SK-N-SH (cell line): ENCODE measurements around the gene KIF1C. TPM values are rescaled to one million over a fixed set of nuclear protein-coding genes. Genes with fewer than 3 reads are reported as not detected.
A peak's percentile ranks its signal among the peaks of the same experiment; 100 is the strongest.

Experiments used
- CTCF ChIA-PET: fragments of 300-600, 350-600 bp; formaldehyde crosslinking; extraction: SDS; loops from one replicate; lab custom pipeline; 2021; lab: Yijun Ruan, JAX
- POLR2A ChIA-PET: fragments of 350-600 bp; sonication (Branson Sonifier 250); formaldehyde crosslinking; extraction: SDS; loops from one replicate; lab custom pipeline; 2020; ENCODE audit warnings: antibody characterized with exemption, inconsistent platforms; lab: Yijun Ruan, JAX
- DNase-seq: peaks from one replicate; pipeline ENCODE4 v3.0.0; 2012
- H2AFZ ChIP-seq: fragments of 200-600 bp; sonication (generic); 2 replicates; pipeline ENCODE4 v1.8.1; 2016; ENCODE audit warnings: antibody characterized with exemption, mild to moderate bottlenecking, low read depth
- H3F3A ChIP-seq: fragments of 200-600 bp; sonication (generic); replicated peaks from 2 replicates; pipeline ENCODE3; 2016; ENCODE audit warnings: antibody characterized with exemption, mild to moderate bottlenecking; ENCODE audit not compliant: insufficient read depth
- H3K27ac ChIP-seq, 2 experiments: fragments of 200-500 bp in 1 of 2; fragments of 200-600 bp in 1 of 2; sonication (Bioruptor generic) in 1 of 2; sonication (generic), shearing (Covaris generic) in 1 of 2; 2 replicates each; pipeline versions ENCODE4 v1.5.1 to v1.6.1; 2014 to 2016; ENCODE audit warnings: low read depth in 2 of 2, inconsistent platforms in 1 of 2, low read length in 1 of 2, mild to moderate bottlenecking in 1 of 2, mixed read lengths in 1 of 2
- H3K27me3 ChIP-seq: fragments of 200-600 bp; sonication (generic), shearing (Covaris generic); 2 replicates; pipeline ENCODE4 v1.6.1; 2016; ENCODE audit warnings: mixed run types; ENCODE audit not compliant: insufficient read depth
- H3K36me3 ChIP-seq, 2 experiments: fragments of 200-500 bp in 1 of 2; fragments of 200-600 bp in 1 of 2; sonication (Bioruptor generic) in 1 of 2; sonication (generic) in 1 of 2; replicated peaks in 1 of 2; 2 replicates each; pipeline versions ENCODE3 to v1.5.1; 2014 to 2016; ENCODE audit warnings: low read length in 1 of 2, mild to moderate bottlenecking in 1 of 2; ENCODE audit not compliant: insufficient read depth in 2 of 2, control insufficient read depth in 1 of 2
- H3K4me1 ChIP-seq, 2 experiments: fragments of 200-500 bp in 1 of 2; fragments of 200-600 bp in 1 of 2; sonication (Bioruptor generic) in 1 of 2; sonication (generic), shearing (Covaris generic) in 1 of 2; 2 replicates each; pipeline versions ENCODE4 v1.5.1 to v1.6.1; 2014 to 2016; ENCODE audit warnings: low read depth in 1 of 2, low read length in 1 of 2, mixed run types in 1 of 2; ENCODE audit not compliant: insufficient read depth in 2 of 2, control insufficient read depth in 1 of 2
- H3K4me2 ChIP-seq: fragments of 200-600 bp; sonication (generic), shearing (Covaris generic); 2 replicates; pipeline ENCODE4 v1.6.1; 2017; ENCODE audit warnings: mixed run types
- H3K4me3 ChIP-seq, 2 experiments: fragments of 200-500 bp in 1 of 2; fragments of 200-600 bp in 1 of 2; sonication (Bioruptor generic) in 1 of 2; sonication (generic), shearing (Covaris generic) in 1 of 2; 2 replicates each; pipeline versions ENCODE4 v1.5.1 to v1.8.1; 2014 to 2016; ENCODE audit warnings: low read depth in 2 of 2, inconsistent platforms in 1 of 2, low read length in 1 of 2, mild to moderate bottlenecking in 1 of 2, mixed read lengths in 1 of 2, moderate library complexity in 1 of 2
- H3K79me2 ChIP-seq: fragments of 200-600 bp; sonication (generic); 2 replicates; pipeline ENCODE4 v1.8.1; 2017; ENCODE audit warnings: mild to moderate bottlenecking; ENCODE audit not compliant: insufficient read depth
- H3K9ac ChIP-seq: fragments of 200-600 bp; sonication (generic); 2 replicates; pipeline ENCODE4 v1.6.1; 2017; ENCODE audit warnings: mixed run types
- H3K9me2 ChIP-seq: fragments of 200-600 bp; sonication (generic); 2 replicates; pipeline ENCODE4 v1.6.1; 2017; ENCODE audit warnings: mixed run types
- H3K9me3 ChIP-seq: fragments of 200-600 bp; sonication (generic); 2 replicates; pipeline ENCODE4 v1.6.1; 2017; ENCODE audit warnings: mixed run types, mild to moderate bottlenecking, moderate library complexity
- H4K20me1 ChIP-seq: fragments of 200-600 bp; sonication (generic); 2 replicates; pipeline ENCODE4 v1.6.1; 2017; ENCODE audit warnings: mild to moderate bottlenecking, mixed run types; ENCODE audit not compliant: insufficient read depth
- FOSL2 ChIP-seq: IDR thresholded peaks from 2 replicates; pipeline ENCODE4 v1.4.0; 2012; ENCODE audit warnings: low read depth, mild to moderate bottlenecking, moderate library complexity, borderline replicate concordance
- FOXJ3 ChIP-seq: sonication (generic); formaldehyde crosslinking; IDR thresholded peaks from 2 replicates; pipeline ENCODE4 v1.5.1; 2020; ENCODE audit warnings: mild to moderate bottlenecking, missing genetic modification reagents
- GABPA ChIP-seq: IDR thresholded peaks from 2 replicates; pipeline ENCODE4 v1.4.0; 2012; ENCODE audit warnings: low read depth, mild to moderate bottlenecking
- IRF3 ChIP-seq: fragments of 150-350 bp; IDR thresholded peaks from 2 replicates; pipeline ENCODE4 v1.6.1; 2016; ENCODE audit warnings: mild to moderate bottlenecking, low read depth, low read length
- JUND ChIP-seq: IDR thresholded peaks from 2 replicates; pipeline ENCODE4 v1.4.0; 2012
- MAX ChIP-seq: IDR thresholded peaks from 2 replicates; pipeline ENCODE4 v1.4.0; 2012; ENCODE audit warnings: low read depth
- MXI1 ChIP-seq: IDR thresholded peaks from 2 replicates; pipeline ENCODE4 v1.6.1; 2012; ENCODE audit warnings: mild to moderate bottlenecking, low read depth, low read length, improper control_type of control experiment
- NFIC ChIP-seq: IDR thresholded peaks from 2 replicates; pipeline ENCODE4 v1.4.0; 2012; ENCODE audit warnings: borderline replicate concordance
- NRF1 ChIP-seq: IDR thresholded peaks from 2 replicates; pipeline ENCODE4 v1.6.1; 2012; ENCODE audit warnings: low read depth, mild to moderate bottlenecking, low read length
- POLR2AphosphoS5 ChIP-seq: IDR thresholded peaks from 2 replicates; pipeline ENCODE4 v1.6.1; 2012; ENCODE audit warnings: low read depth, low read length
- RCOR1 ChIP-seq: fragments of 150-350 bp; IDR thresholded peaks from 2 replicates; pipeline ENCODE4 v1.6.1; 2017; ENCODE audit warnings: antibody characterized with exemption, low read length
- REST ChIP-seq: IDR thresholded peaks from 2 replicates; pipeline ENCODE4 v1.6.1; 2012; ENCODE audit warnings: mild to moderate bottlenecking, low read depth, low read length, moderate library complexity
- SIN3A ChIP-seq: IDR thresholded peaks from 2 replicates; pipeline ENCODE4 v1.6.1; 2012; ENCODE audit warnings: low read depth, mild to moderate bottlenecking, low read length, moderate library complexity, borderline replicate concordance
- TCF12 ChIP-seq: IDR thresholded peaks from 2 replicates; pipeline ENCODE4 v1.4.0; 2012
- USF1 ChIP-seq: IDR thresholded peaks from 2 replicates; pipeline ENCODE4 v1.4.0; 2012; ENCODE audit warnings: low read depth, borderline replicate concordance
- ZBTB33 ChIP-seq: IDR thresholded peaks from 2 replicates; pipeline ENCODE4 v1.4.0; 2012; ENCODE audit warnings: low read depth, borderline replicate concordance
- WGBS: methylation state at CpG from one replicate; pipeline ENCODE4 v1.1.6; 2017; ENCODE audit warnings: low lambda C conversion rate; 5-methylcytosine and 5-hydroxymethylcytosine counted together
- polyA plus RNA-seq, 3 experiments: library from polyadenylated mRNA; depleted of rRNA; stranded (reverse); fragments of >200 nt; gene quantifications; 2 replicates each; pipeline ENCODE4 v1.2.3, GENCODE V29; 2012

The KIF1C gene
- polyA plus RNA-seq, 1 of the 3 experiments (the other 2 are of a cell fraction) = 58.2 TPM

GRCh38 chr17:4948931-4949320 lies 48.8 kb upstream of the KIF1C start:
- Histone ChIP-seq H3K4me1 (peaks cover 36 to 46% of the 10 kb centered on the region in 2 experiments), H3K4me3 (peak overlapping the region; percentile 79 to 99), H2AFZ (no peak overlapping the region), H3K36me3 (peaks cover 25 to 31% of the 10 kb centered on the region in 2 experiments), H3K4me2 (peak overlapping the region; percentile 98), H3K9me2 (no peaks in the 10 kb centered on the region), H3K79me2 (peaks cover 70% of the 10 kb centered on the region), H4K20me1 (peaks cover 36% of the 10 kb centered on the region), H3K9ac (peak overlapping the region; percentile 99), H3F3A (peaks cover 59% of the 10 kb centered on the region), H3K27ac (peak overlapping the region; percentile 97 to 100), H3K27me3 (no peaks in the 10 kb centered on the region), H3K9me3 (no peaks in the 10 kb centered on the region)
- no peak for TF ChIP-seq TCF12
- TF ChIP-seq NRF1 = peak; percentile 93
- peak; percentile 59; the same call in 1 of the 2 replicates for TF ChIP-seq MXI1
- no peak for TF ChIP-seq ZBTB33
- TF ChIP-seq IRF3 = no peak
- no peak for TF ChIP-seq REST
- peak; percentile 44; the same call in 1 of the 2 replicates for TF ChIP-seq GABPA
- no peak for TF ChIP-seq NFIC
- TF ChIP-seq RCOR1 = no peak
- no peak for TF ChIP-seq USF1
- TF ChIP-seq FOXJ3 (CRISPR knock-in tag) = no peak
- no peak for TF ChIP-seq FOSL2
- TF ChIP-seq MAX = peak; percentile 9
- TF ChIP-seq JUND = 0 out of 2 replicates have a peak, but pooled peaks have one; percentile 3
- no peak for TF ChIP-seq SIN3A
- TF ChIP-seq POLR2AphosphoS5 = peak; percentile 49; the same call in 1 of the 2 replicates
- CTCF ChIA-PET = interaction anchor here (0.9 to 1.2 kb wide), 4 partner anchors 9 to 60 kb away, joined by 3 read pairs; partner anchors contain the start of genes INCA1, KIF1C, RNF167 and SLC25A11
- WGBS = 2% methylated on average over 31 of the region's 40 CpGs
- POLR2A ChIA-PET = interaction anchor here (1.3 to 4.3 kb wide), 2 partner anchors 19 to 48 kb away, joined by 5 to 32 read pairs; partner anchors contain the start of genes INCA1, KIF1C and SPAG7
- peak; percentile 95 for DNase-seq
